HEK293 (cell line): ENCODE results near the gene CST6.

Experiments
- CTCF ChIA-PET: fragments of 350-600 bp; formaldehyde crosslinking; extraction: SDS; loops from one replicate; lab custom pipeline; 2021; ENCODE audit warnings: antibody characterized with exemption; lab: Yijun Ruan, JAX
- POLR2A ChIA-PET: fragments of 300-600 bp; formaldehyde crosslinking; extraction: SDS; loops from one replicate; lab custom pipeline; 2020; ENCODE audit warnings: antibody characterized with exemption, inconsistent platforms; lab: Yijun Ruan, JAX
- H3K27ac ChIP-seq: fragments of 200-500 bp; sonication (Bioruptor generic); 2 replicates; pipeline ENCODE4 v1.5.1; 2014; ENCODE audit warnings: low read depth, low read length, control low read depth, inconsistent platforms; ENCODE audit errors: extremely low read depth
- H3K36me3 ChIP-seq, 2 experiments: fragments of 200-500 bp in 1 of 2; sonication (Bioruptor generic) in 1 of 2; 1 replicate in 1 of 2; 2 replicates in 1 of 2; pipeline ENCODE4 v1.5.1; 2014 to 2017; ENCODE audit warnings: inconsistent platforms in 2 of 2, low read length in 2 of 2; ENCODE audit not compliant: control insufficient read depth in 2 of 2, insufficient read depth in 1 of 2
- H3K4me1 ChIP-seq: fragments of 200-500 bp; sonication (Bioruptor generic); 2 replicates; pipeline ENCODE4 v1.5.1; 2014; ENCODE audit warnings: mild to moderate bottlenecking, low read length, inconsistent platforms; ENCODE audit not compliant: control insufficient read depth, insufficient read depth
- H3K4me3 ChIP-seq: 2 replicates; pipeline ENCODE4 v1.5.1; 2011; ENCODE audit warnings: low read depth, mild to moderate bottlenecking, control low read depth, low read length, moderate library complexity
- H3K9me3 ChIP-seq: fragments of 200-500 bp; sonication (Bioruptor generic); 2 replicates; pipeline ENCODE4 v1.5.1; 2014; ENCODE audit warnings: low read depth, low read length, inconsistent platforms; ENCODE audit not compliant: control insufficient read depth, insufficient read depth
- EGR2 ChIP-seq: fragments of 450-650 bp; formaldehyde crosslinking; IDR thresholded peaks from 2 replicates; pipeline ENCODE4 v1.5.1; 2016; ENCODE audit warnings: low read depth, missing biosample characterization, missing genetic modification characterization
- GLI4 ChIP-seq: fragments of 450-650 bp; formaldehyde crosslinking; IDR thresholded peaks from 2 replicates; pipeline ENCODE4 v1.5.1; 2016; ENCODE audit warnings: missing biosample characterization, missing genetic modification characterization
- HIC1 ChIP-seq: fragments of 450-650 bp; formaldehyde crosslinking; IDR thresholded peaks from 2 replicates; pipeline ENCODE4 v1.5.1; 2016; ENCODE audit warnings: missing biosample characterization, missing genetic modification characterization
- MYNN ChIP-seq: fragments of 450-650 bp; formaldehyde crosslinking; IDR thresholded peaks from 2 replicates; pipeline ENCODE4 v1.5.1; 2016; ENCODE audit warnings: missing biosample characterization, missing genetic modification characterization, borderline replicate concordance
- PRDM10 ChIP-seq: fragments of 450-650 bp; formaldehyde crosslinking; IDR thresholded peaks from 2 replicates; pipeline ENCODE4 v1.5.1; 2016; ENCODE audit warnings: missing biosample characterization, missing genetic modification characterization
- ZBTB49 ChIP-seq: fragments of 450-650 bp; formaldehyde crosslinking; IDR thresholded peaks from 2 replicates; pipeline ENCODE4 v1.5.1; 2016; ENCODE audit warnings: missing biosample characterization, missing genetic modification characterization, low read depth
- ZFHX2 ChIP-seq: fragments of 450-650 bp; formaldehyde crosslinking; conservative IDR thresholded peaks from 2 replicates; pipeline ENCODE4 v1.5.1; 2016; ENCODE audit warnings: missing biosample characterization, missing genetic modification characterization
- ZNF140 ChIP-seq: fragments of 450-650 bp; formaldehyde crosslinking; IDR thresholded peaks from 2 replicates; pipeline ENCODE4 v1.5.1; 2016; ENCODE audit warnings: missing biosample characterization, missing genetic modification characterization
- ZNF169 ChIP-seq: fragments of 450-650 bp; formaldehyde crosslinking; IDR thresholded peaks from 2 replicates; pipeline ENCODE4 v1.5.1; 2016; ENCODE audit warnings: missing biosample characterization, missing genetic modification characterization
- ZNF18 ChIP-seq: fragments of 450-650 bp; formaldehyde crosslinking; IDR thresholded peaks from 2 replicates; pipeline ENCODE4 v1.5.1; 2016; ENCODE audit warnings: missing biosample characterization, missing genetic modification characterization
- ZNF2 ChIP-seq: fragments of 450-650 bp; formaldehyde crosslinking; IDR thresholded peaks from 2 replicates; pipeline ENCODE4 v1.5.1; 2016; ENCODE audit warnings: missing biosample characterization, missing genetic modification characterization
- ZNF223 ChIP-seq: fragments of 450-650 bp; formaldehyde crosslinking; IDR thresholded peaks from 2 replicates; pipeline ENCODE4 v1.5.1; 2016; ENCODE audit warnings: missing biosample characterization, missing genetic modification characterization
- ZNF280D ChIP-seq: fragments of 450-650 bp; formaldehyde crosslinking; IDR thresholded peaks from 2 replicates; pipeline ENCODE4 v1.5.1; 2016; ENCODE audit warnings: missing biosample characterization, missing genetic modification characterization
- ZNF335 ChIP-seq: fragments of 450-650 bp; formaldehyde crosslinking; conservative IDR thresholded peaks from 2 replicates; pipeline ENCODE4 v1.5.1; 2016; ENCODE audit warnings: missing biosample characterization, missing genetic modification characterization
- ZNF416 ChIP-seq: fragments of 450-650 bp; formaldehyde crosslinking; IDR thresholded peaks from 2 replicates; pipeline ENCODE4 v1.5.1; 2016; ENCODE audit warnings: missing biosample characterization, missing genetic modification characterization
- ZNF549 ChIP-seq: fragments of 450-650 bp; IDR thresholded peaks from 2 replicates; pipeline ENCODE4 v1.5.1; 2018; ENCODE audit warnings: missing biosample characterization, missing genetic modification characterization, mild to moderate bottlenecking, inconsistent platforms, moderate library complexity
- ZNF571 ChIP-seq: fragments of 450-650 bp; formaldehyde crosslinking; IDR thresholded peaks from 2 replicates; pipeline ENCODE4 v1.5.0; 2017; ENCODE audit warnings: missing biosample characterization, missing genetic modification characterization
- ZNF580 ChIP-seq: fragments of 450-650 bp; formaldehyde crosslinking; IDR thresholded peaks from 2 replicates; pipeline ENCODE4 v1.5.1; 2016; ENCODE audit warnings: missing biosample characterization, missing genetic modification characterization
- ZNF654 ChIP-seq: fragments of 450-650 bp; formaldehyde crosslinking; IDR thresholded peaks from 2 replicates; pipeline ENCODE4 v1.5.1; 2016; ENCODE audit warnings: low read depth, missing biosample characterization, missing genetic modification characterization
- ZNF776 ChIP-seq: fragments of 450-650 bp; formaldehyde crosslinking; IDR thresholded peaks from 2 replicates; pipeline ENCODE4 v1.5.0; 2017; ENCODE audit warnings: missing biosample characterization, missing genetic modification characterization, borderline replicate concordance
- ZNF830 ChIP-seq: fragments of 450-650 bp; IDR thresholded peaks from 2 replicates; pipeline ENCODE4 v1.5.0; 2018; ENCODE audit warnings: missing biosample characterization, missing genetic modification characterization, low read depth, mild to moderate bottlenecking, moderate library complexity

The CST6 gene

GRCh38 chr11:66020618-66021357 is 9.0 kb downstream of the CST6 start (continued):
- TF ChIP-seq ZNF2 (tag by site-specific recombination) (no peak), MYNN (tag by site-specific recombination) (no peak), PRDM10 (tag by site-specific recombination) (peak; percentile 67), ZNF416 (no peak), ZNF776 (tag by site-specific recombination) (no peak), EGR2 (peak; percentile 41; the same call in 1 of the 2 replicates), ZBTB49 (tag by site-specific recombination) (no peak), ZNF169 (tag by site-specific recombination) (no peak), ZNF549 (tag by site-specific recombination) (no peak), ZNF18 (no peak), ZNF140 (tag by site-specific recombination) (no peak), ZNF654 (tag by site-specific recombination) (no peak)

- no peaks in the 10 kb centered on the region for H3K36me3 ChIP-seq
- TF ChIP-seq ZNF335 (tag by site-specific recombination) (peak; percentile 62), ZNF280D (tag by site-specific recombination) (no peak), HIC1 (tag by site-specific recombination) (no peak), ZNF830 (no peak), EGR2 (no peak), ZNF580 (tag by site-specific recombination) (no peak), ZNF571 (no peak), ZNF223 (tag by site-specific recombination) (no peak), ZFHX2 (no peak), GLI4 (tag by site-specific recombination) (no peak)
Observed at GRCh38 chr11:66022401-66023185, 10.8 kb downstream of the CST6 start.

More at GRCh38 chr11:66022401-66023185, 10.8 kb downstream of the CST6 start:
- no peaks in the 10 kb centered on the region for H3K9me3 ChIP-seq
- no peaks in the 10 kb centered on the region for H3K4me1 ChIP-seq
- POLR2A ChIA-PET: interaction anchor here (0.5 to 1.1 kb wide), 5 partner anchors 9 to 200 kb away, joined by 4 to 6 read pairs (median 4); partner anchors contain the start of gene SF3B2
- H3K4me3 ChIP-seq: no peak overlapping the region
- H3K27ac ChIP-seq: no peak overlapping the region
- CTCF ChIA-PET: interaction anchor here (0.5 to 3.7 kb wide), 41 partner anchors 9 to 379 kb away, joined by 3 to 49 read pairs (median 5); partner anchors contain the start of genes BANF1, CST6, EIF1AD and FIBP
